GM21390 (cell line): ENCODE measurements around the gene SLC22A9.
"Not testable (repeated sequence)": the region's sequence is repeated elsewhere in the genome, so short reads cannot be mapped to it uniquely, and the experiment has no call there.

ENCODE experiments used
- ATAC-seq: cut with Tn5 transposase; IDR thresholded peaks from one replicate; pipeline ENCODE4 v1.9.1; 2021; ENCODE audit not compliant: unreplicated experiment

Gene SLC22A9

DNA sequence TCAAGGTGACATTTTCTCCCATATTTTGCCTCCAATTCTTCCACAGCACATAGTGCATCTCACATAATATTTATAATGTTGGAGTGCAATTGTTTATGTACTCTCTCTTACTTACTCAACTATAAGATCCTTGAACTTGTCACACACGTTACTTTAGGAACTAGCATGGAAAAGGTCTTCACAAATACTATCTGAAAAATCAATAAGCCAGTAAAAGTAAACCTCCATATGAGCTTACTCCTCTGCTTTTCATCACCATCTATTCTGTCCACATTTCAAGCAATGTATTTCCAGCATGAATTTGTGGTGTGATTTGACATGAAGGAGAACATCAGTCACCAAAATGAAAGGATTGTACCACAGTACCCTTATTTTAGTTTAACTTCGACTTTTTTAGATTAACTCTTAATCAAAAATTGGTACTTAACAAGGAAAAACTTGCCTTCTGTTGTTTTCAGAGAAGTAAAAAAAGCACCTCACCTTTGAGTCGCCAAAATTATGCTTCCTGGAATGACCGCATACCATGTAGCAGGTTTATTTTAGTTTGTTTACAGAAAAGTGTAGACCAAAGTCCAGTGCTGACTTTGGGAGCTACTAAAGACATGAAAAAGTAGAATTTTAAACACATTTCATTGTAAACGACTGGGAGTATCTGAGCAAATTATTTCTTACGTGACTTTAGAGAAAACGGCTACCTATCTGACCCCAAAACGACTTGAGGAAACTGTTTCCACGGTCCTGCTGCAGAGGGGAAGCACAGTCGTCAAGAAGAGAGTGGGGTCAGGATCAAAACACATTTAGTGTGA is at the start of gene SLC22A9:
Gene SLC22A9 (plus strand): TSS at position 621 of the 806 bp plus-strand sequence. CDS start 272 bp downstream, outside the sequence.
- no peak for ATAC-seq

DNA sequence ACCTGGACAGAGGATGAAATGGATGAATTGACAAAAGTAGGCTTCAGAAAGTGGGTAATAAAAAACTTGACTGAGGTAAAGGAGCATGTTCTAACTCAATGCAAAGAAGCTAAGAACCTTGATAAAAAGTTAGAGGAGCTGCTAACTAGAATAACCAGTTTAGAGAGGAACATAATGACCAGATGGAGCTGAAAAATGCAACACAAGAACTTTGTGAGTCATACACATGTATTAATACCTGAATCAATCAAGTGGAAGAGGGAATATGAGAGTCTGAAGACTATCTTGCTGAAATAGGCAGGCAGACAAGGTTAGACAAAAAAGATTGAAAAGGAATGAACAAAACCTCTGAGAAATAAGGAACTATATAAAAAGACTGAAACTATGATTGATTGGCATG is 47.9 kb upstream of the SLC22A9 start:
- ATAC-seq, result no peak

DNA sequence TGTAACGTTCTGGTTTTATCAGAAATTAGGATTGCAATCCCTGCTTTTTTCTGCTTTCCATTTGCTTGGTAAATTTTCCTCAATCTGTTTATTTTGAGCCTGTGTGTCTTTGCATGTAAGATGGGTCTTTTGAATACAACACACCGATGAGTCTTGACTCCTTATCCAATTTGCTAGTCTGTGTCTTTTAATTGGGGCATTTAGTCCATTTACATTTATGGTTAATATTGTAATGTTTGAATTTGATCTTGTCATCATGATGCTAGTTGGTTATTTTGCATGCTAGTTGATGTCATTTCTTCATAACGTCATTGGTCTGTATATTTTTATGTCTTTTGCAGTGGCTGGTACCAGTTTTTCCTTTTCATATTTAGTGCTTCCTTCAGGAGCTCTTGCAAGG is 34.5 kb upstream of the SLC22A9 start:
- ATAC-seq, result not testable (repeated sequence)

DNA sequence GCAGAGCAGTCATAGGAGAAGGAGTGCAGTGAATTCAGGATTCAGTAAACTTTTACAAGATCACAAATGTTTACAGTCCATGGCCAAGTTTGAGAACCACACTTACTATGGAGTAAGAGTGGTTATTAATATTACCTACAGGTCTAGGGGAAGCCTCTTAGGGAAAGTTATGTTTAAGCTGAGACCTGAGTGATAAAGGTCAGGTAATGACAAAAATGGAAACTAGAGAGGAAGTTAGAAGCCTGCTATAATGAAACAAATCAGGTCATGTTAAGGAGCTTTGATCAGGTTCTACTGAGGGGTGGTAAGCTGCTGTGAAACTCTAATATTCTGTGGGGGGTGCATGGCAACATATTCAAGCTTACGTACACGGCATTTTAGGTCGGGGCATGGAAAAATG is 32.5 kb upstream of the SLC22A9 start:
- ATAC-seq, result no peak

DNA sequence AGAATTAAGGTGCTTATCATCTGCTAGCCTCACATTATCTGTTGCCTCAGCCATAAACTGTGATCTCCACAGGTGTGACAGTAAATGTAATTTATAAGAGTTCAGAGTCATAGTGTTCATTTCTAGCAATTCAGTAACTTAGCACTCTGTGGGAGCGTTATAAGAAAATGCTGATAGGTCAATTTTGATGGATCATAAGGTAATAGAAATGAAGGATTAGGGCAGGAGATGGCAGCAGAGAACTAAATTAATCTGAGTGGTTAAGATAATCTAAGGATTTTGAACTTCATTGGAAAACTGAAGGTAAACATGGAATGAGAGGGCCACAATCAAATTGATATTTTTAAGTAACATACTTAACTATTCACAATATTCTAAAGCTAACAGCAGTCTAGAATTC is 26.5 kb upstream of the SLC22A9 start:
- ATAC-seq, result no peak

DNA sequence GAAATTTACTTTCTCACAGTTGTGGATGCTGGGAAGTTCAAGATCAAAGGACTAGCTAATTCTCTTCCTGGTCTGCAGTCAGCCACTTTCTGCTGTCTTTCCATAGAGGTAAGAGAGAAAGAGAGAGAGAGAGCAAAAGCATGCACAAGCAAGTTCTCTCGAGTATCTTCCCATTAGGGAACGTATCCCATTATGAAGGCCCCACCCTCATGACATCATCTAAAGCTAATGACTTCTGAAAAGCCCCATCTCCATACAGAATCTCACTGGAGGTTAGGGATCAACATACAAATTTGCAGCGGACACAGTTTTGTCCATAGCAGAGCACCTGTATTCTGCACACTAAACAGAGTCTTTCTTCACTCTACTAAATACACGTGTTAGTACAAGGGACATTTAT is 17.4 kb upstream of the SLC22A9 start:
- ATAC-seq, result no peak

DNA sequence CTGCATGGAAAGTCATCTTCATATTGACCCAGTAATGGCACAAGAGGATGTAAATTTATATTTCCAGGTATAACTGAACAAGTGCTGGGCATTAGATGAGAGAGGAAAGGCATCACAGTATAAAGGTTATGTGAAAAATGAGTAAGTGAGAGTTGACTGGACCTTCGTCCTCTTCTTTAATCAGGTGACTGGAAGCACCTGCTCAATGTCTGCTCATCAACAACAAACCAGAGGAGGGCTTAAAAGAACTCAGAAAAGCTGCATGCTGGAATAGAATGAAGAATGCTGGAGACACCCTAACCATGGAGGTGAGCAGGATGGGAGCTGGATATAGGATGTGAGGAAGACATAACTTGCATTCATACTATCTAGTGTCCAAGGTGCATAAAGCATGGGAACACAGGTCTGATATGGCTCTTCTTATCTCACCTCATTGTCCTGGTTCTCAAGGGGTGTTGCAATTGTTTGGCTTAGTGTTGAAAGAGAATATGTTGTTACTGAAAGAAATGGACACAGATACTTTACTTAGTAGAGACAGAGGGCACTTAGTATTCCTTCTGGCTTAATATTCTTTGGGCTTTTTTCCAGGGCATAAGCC is 7.3 kb upstream of the SLC22A9 start:
- no peak for ATAC-seq

DNA sequence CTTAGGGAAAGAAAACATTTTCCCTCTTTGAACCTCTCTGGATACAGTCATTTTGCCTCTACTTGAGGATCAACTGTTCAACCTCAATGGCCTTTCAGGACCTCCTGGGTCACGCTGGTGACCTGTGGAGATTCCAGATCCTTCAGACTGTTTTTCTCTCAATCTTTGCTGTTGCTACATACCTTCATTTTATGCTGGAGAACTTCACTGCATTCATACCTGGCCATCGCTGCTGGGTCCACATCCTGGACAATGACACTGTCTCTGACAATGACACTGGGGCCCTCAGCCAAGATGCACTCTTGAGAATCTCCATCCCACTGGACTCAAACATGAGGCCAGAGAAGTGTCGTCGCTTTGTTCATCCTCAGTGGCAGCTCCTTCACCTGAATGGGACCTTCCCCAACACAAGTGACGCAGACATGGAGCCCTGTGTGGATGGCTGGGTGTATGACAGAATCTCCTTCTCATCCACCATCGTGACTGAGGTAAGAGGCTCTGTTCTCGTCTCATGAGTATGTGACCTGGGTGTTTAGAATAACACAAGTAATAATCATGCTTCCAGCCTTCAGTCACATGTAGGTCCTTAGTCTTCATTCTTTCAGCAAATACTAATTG is 495 bp downstream of the SLC22A9 start:
- no peak for ATAC-seq

DNA sequence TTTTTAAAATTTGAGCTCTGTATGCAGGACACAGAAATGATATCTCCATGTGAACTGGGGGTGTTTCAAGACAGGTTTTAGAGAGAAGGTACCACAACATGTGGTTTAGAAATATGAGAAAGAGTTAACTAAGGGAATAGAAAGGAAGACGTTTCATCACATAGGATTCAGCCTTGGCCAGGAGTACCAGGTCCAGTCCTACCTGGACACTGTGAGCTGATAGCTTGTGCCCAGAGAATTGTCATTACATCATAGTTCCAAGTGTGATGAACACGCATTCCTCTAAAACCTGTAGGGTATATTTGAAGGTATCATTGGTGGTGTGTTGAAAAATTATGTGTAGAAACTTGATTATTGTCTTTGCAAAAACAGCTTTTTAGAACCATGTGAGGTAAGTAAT is 1.8 kb downstream of the SLC22A9 start:
- no peak for ATAC-seq

DNA sequence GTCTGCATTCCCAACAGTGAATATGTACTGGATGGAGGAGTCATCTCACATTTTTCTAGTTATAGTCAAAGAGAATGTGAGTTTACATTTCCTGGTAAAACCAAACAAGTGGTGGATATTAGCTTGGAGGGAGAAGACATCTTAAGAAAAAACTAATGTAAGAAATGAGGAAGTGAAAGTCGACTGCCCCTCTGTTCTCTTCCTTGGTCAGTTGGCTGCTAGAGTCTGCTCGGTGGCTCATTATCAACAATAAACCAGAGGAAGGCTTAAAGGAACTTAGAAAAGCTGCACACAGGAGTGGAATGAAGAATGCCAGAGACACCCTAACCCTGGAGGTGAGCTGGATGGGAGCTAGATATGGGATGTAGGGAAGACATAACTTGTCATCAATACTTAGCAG is 5.8 kb downstream of the SLC22A9 start:
- ATAC-seq, result no peak

DNA sequence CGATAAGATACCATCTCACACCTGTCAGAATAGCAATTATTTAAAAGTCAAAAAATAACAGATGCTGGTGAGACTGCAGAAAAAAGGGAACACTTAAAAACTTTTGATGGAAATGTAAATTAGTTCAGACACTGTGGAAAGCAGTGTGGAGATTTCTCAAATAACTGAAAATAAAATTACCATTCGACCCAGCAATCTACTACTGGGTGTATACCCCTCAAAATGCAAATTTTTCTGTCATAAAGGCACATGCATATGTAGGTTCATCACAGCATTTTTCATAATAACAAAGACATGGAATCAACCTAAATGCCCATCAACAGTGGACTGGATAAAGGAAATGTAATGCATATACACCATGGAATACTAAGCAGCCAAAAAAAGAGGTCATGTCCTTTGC is 10.5 kb downstream of the SLC22A9 start:
- ATAC-seq, result no peak

DNA sequence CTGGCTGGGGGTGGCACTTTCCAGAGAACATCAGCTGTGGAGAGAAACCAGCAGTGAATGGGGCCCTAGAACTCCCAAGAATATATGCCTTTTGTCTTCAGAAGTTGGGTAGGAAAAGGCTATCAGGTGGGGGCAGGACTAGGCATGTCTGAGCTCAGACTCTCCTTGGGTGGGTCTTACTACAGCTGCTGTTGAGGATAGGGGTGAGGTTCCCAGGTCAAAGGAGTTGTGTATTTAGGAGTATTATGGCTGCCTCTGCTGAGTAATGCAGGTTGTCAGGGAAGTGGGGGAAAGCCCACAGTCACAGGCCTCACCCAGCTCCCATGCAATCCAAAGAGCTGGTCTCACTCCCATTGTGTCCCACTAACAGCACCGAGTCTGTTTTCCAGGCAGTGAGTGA is 26.1 kb downstream of the SLC22A9 start:
- no peak for ATAC-seq

DNA sequence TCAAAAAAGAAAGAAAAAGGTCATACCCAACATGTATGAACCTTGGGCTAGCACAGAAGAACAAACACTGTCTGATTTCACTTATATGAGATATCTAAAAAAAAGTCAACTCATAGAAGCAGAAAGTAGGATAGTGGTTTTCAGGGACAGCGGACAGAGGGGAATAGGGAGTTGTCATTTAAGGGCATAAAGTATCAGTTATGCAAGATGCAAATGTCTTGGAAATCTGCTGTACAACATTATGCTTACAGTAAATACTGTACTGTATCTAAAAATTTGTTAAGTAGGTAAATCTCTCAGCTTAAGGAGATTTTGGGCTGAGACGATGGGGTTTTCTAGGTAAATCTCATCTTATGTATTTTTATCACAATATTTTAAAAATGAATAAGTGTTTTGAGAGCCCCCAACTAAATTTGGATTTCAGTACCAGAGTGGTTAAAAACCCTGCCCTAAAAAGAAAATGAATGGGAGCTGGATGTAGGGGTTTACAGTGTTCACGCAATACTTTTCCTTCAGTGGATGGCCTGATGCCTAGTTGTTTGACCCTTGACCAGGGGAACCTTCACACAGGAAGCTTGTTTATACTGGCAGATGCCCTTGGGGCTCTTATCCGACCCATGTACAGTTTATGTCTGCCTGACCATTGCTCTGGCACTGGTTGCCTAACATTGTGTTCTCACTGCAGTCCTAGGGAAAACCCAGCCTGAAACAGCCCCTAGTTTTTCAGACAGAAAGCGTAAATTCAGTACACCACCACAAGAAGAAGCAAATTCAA is 34.8 kb downstream of the SLC22A9 start:
- no peak for ATAC-seq

DNA sequence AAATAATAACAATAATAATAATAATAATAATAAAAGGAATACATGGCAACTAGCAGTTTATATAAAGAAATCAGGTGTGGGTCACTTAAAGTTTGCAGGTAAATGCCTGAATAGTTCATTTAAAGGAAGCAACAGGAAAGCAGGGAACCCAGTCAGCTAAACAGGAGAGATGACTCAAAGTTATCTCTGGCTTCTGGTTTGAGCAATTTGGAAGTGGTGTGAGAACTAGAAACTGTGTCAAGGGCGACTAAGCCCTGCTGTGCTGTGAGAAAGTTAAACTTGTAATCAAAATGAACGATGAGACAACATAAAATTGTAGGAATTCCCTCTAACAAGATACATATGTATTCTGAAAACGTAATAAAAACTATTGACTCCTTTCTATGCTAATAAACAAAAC is 35.5 kb downstream of the SLC22A9 start:
- ATAC-seq, result no peak

DNA sequence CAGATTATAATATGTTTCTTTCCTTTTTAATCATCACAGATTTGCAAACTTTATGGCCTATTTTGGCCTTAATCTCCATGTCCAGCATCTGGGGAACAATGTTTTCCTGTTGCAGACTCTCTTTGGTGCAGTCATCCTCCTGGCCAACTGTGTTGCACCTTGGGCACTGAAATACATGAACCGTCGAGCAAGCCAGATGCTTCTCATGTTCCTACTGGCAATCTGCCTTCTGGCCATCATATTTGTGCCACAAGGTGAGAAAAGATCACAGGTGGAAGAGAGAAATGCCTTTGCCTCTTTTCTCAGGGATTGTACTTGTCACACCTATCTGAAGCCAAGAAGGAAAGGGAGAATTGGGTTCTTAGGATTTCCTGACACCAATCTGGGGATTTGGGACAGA is 36.9 kb downstream of the SLC22A9 start:
- ATAC-seq, result no peak

DNA sequence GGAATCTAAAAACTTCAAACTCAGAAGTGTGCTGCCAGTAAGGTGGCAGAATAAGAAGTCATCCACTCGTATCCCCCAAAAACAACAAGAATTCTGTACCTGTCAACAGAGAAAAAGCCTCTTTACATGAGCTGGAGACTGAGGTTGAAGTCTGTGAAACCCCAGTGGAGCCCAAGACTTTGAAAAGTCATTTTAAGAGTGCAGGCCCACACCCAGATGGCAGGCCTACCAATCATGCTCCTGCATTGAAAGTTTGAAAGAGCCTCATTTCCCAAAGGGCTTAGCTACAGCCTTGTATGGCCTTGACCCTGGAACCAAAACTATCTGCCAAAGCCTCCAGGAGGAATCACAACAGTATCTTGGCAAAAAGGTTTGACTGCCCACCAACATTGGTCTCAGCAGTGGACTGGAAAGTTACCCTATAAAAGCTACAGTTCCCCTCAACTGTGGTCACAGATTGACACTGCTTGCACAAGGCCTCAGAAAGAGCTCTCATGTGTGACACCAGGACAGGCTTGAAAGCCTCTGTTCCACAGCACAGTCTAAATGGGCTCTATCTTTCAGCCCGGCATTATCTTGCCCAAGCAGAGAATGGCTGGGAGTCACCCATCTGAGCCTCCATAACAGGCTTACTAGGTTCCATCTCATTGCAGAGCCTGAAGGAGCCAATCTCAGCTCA is 47.7 kb downstream of the SLC22A9 start:
- ATAC-seq, result no peak

DNA sequence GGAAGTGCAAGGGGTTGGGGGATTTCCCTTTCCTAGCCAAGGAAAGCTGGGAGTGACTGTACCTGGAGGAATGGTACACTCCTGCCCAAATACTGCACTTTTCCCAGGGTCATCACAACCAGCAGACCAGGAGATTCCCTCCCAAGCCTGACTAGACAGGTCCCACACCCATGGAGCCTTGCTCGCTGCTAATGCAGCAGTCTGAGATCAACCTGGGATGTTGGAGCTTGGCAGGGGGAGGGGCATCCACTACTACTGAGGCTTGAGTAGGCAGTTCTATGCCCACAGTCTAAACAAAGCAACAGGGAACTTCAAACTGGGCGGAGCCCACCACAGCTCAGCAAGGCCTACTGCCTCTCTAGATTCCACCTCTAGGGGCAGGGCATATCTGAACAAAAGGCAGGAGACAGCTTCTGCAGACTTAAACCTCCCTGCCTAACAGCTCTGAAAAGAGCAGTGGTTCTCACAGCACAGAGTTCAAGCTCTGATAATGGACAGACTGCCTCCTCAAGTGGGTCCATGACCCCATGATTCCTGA is 58.5 kb downstream of the SLC22A9 start:
- no peak for ATAC-seq

DNA sequence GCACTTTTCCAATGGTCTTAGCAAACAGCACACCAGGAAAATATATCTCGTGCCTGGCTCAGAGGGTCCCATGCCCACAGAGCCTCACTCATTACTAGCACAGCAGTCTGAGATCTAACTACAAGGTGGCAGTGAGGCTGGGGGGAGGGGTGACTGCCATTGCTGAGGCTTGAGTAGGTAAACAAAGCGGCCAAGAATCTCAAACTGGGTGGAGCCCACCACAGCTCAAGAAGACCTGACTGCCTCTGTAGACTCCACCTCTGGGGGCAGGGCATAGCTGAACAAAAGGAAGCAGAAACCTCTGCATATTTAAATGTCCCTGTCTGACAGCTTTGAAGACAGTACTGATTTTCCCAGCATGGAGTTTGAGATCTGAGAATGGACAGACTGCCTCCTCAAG is 61.1 kb downstream of the SLC22A9 start:
- not testable (repeated sequence) for ATAC-seq

DNA sequence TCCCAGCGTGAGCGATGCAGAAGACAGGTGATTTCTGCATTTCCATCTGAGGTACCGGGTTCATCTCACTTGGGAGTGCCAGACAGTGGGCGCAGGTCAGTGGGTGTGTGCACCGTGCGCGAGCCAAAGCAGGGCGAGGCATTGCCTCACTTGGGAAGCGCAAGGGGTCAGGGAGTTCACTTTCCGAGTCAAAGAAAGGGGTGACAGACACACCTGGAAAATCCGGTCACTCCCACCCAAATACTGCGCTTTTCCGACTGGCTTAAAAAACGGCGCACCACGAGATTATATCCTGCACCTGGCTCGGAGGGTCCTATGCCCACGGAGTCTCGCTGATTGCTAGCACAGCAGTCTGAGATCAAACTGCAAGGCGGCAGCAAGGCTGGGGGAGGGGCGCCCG is 65.8 kb downstream of the SLC22A9 start:
- ATAC-seq, result not testable (repeated sequence)

DNA sequence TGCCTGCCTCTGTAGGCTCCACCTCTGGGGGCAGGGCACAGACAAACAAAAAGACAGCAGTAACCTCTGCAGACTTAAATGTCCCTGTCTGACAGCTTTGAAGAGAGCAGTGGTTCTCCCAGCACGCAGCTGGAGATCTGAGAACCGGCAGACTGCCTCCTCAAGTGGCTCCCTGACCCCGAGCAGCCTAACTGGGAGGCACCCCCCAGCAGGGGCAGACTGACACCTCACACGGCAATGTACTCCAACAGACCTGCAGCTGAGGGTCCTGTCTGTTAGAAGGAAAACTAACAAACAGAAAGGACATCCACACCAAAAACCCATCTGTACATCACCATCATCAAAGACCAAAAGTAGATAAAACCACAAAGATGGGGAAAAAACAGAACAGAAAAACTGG is 66.2 kb downstream of the SLC22A9 start:
- ATAC-seq, result not testable (repeated sequence)

DNA sequence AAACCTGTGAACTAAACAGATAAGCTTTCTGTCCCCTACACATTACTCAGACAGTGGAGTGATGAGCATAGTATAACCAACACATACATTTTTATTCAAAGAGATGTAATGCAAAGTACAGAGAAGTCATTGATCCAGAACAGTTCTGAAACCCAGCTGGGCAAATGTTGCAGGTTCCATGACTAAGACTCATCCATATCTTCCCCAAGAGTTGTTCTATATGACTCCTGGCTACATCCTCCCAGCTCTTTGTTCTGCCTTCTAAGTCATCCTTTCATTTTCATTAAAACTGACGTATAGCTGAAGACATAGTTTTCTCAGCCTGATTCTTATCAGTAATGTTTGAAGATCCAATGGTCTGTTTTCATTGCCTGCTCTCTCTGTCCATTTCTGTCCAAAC is 74.1 kb downstream of the SLC22A9 start:
- ATAC-seq, result no peak
